ENCODE data around the gene EHF.
"Not testable (repeated sequence)": the region's sequence is repeated elsewhere in the genome, so short reads cannot be mapped to it uniquely, and the experiment has no call there.

The EHF gene

GRCh38 chr11:34668583-34669053 is 47.7 kb downstream of the EHF start:
- no peak for DNase-seq (ENCODE audit: low read depth in 3 of 3)

- no peak for DNase-seq (ENCODE audit: low read depth in 3 of 3)
Observed at GRCh38 chr11:34669458-34669857, 48.6 kb downstream of the EHF start.

GRCh38 chr11:34671117-34671516 is 50.2 kb downstream of the EHF start:
- DNase-seq (ENCODE audit: low read depth in 3 of 3) = no peak

GRCh38 chr11:34671946-34672345 is 51.1 kb downstream of the EHF start:
- no peak for DNase-seq (ENCODE audit: low read depth in 3 of 3)

GRCh38 chr11:34674038-34674437 is 53.1 kb downstream of the EHF start:
- DNase-seq (ENCODE audit: low read depth in 3 of 3) = no peak

- no peak for DNase-seq (ENCODE audit: low read depth in 3 of 3)
Observed at GRCh38 chr11:34676227-34676626, 55.3 kb downstream of the EHF start.

GRCh38 chr11:34679681-34680080 is 58.8 kb downstream of the EHF start:
- DNase-seq (ENCODE audit: low read depth in 3 of 3) = no peak

- no peak for DNase-seq (ENCODE audit: low read depth in 3 of 3)
Observed at GRCh38 chr11:34680206-34680605, 59.3 kb downstream of the EHF start.

- DNase-seq (ENCODE audit: low read depth in 3 of 3) = no peak
Observed at GRCh38 chr11:34680918-34681586, 60.2 kb downstream of the EHF start.

- no peak for DNase-seq (ENCODE audit: low read depth in 3 of 3)
Observed at GRCh38 chr11:34682825-34683224, 61.9 kb downstream of the EHF start.

GRCh38 chr11:34683396-34683795 is 62.5 kb downstream of the EHF start:
- no peak for DNase-seq (ENCODE audit: low read depth in 3 of 3)

- no peak for DNase-seq (ENCODE audit: low read depth in 3 of 3)
Observed at GRCh38 chr11:34685864-34686263, 65.0 kb downstream of the EHF start.

- not testable (repeated sequence) for DNase-seq (ENCODE audit: low read depth in 3 of 3)
Observed at GRCh38 chr11:34692299-34692698, 71.4 kb downstream of the EHF start.

- no peak for DNase-seq (ENCODE audit: low read depth in 3 of 3)
Observed at GRCh38 chr11:34696862-34697261, 76.0 kb downstream of the EHF start.

- no peak for DNase-seq (ENCODE audit: low read depth in 3 of 3)
Observed at GRCh38 chr11:34706709-34707461, 86.0 kb downstream of the EHF start.

GRCh38 chr11:34707462-34707840 is 86.6 kb downstream of the EHF start:
- DNase-seq (ENCODE audit: low read depth in 3 of 3) = no peak

Measured in stimulated activated CD4-positive, alpha-beta T cell treated with anti-CD3 and anti-CD28 coated beads, TNF-alpha, amount 100 ng/mL, for 48 hours (primary cell).